Caco-2 (cell line): Measurements from ENCODE around the gene LAMTOR1. TPM values are rescaled to one million over a fixed set of nuclear protein-coding genes. Genes with fewer than 3 reads are reported as not detected.

Experiments
- BruUV-seq: library from RNA; stranded (reverse); fragments of 400-500 nt; replicated peaks from 2 replicates; lab custom pipeline; 2021; lab: Mats Ljungman, UMichigan
- CTCF ChIA-PET: fragments of 300-600 bp; sonication (Branson Sonifier 250); formaldehyde crosslinking; loops from one replicate; lab custom pipeline; 2022; ENCODE audit warnings: antibody characterized with exemption; lab: Charles Lee
- POLR2A ChIA-PET: fragments of 300-600 bp; sonication (Branson Sonifier 250); formaldehyde crosslinking; loops from one replicate; lab custom pipeline; 2022; ENCODE audit warnings: antibody characterized with exemption; lab: Charles Lee
- DNase-seq, 2 experiments: peaks; one replicate each; pipeline versions ENCODE4 v3.0.0 to v3.0.0-alpha.2; 2020 to 2022
- H3K27me3 ChIP-seq: replicated peaks from 2 replicates; pipeline ENCODE4 v1.6.0; 2011; ENCODE audit warnings: low read length; ENCODE audit not compliant: control insufficient read depth, insufficient read depth
- H3K36me3 ChIP-seq: 2 replicates; pipeline ENCODE4 v1.5.1; 2011; ENCODE audit warnings: low read length; ENCODE audit not compliant: control insufficient read depth, insufficient read depth
- H3K4me1 ChIP-seq: fragments of 250-450 bp; sonication (Bioruptor Pico); 2 replicates; pipeline ENCODE4 v1.5.1; 2020; ENCODE audit warnings: mild to moderate bottlenecking
- H3K4me3 ChIP-seq: 2 replicates; pipeline ENCODE4 v1.5.1; 2011; ENCODE audit warnings: low read depth, mild to moderate bottlenecking, control low read depth, low read length
- H3K9me3 ChIP-seq: fragments of 250-450 bp; sonication (Bioruptor Pico); 2 replicates; pipeline ENCODE4 v1.5.1; 2020; ENCODE audit warnings: mild to moderate bottlenecking, moderate library complexity
- H3K27ac Mint-ChIP-seq: one replicate; pipeline ENCODE4 v1.8.0; 2022; ENCODE audit warnings: mixed read lengths; ENCODE audit not compliant: unreplicated experiment
- H3K27me3 Mint-ChIP-seq: one replicate; pipeline ENCODE4 v1.8.0; 2022; ENCODE audit warnings: mixed read lengths; ENCODE audit not compliant: insufficient read depth, unreplicated experiment
- H3K36me3 Mint-ChIP-seq: one replicate; pipeline ENCODE4 v1.8.0; 2022; ENCODE audit warnings: mild to moderate bottlenecking, mixed read lengths; ENCODE audit not compliant: insufficient read depth, unreplicated experiment
- H3K4me1 Mint-ChIP-seq: one replicate; pipeline ENCODE4 v1.8.0; 2022; ENCODE audit warnings: low read depth, mixed read lengths; ENCODE audit not compliant: unreplicated experiment
- H3K4me3 Mint-ChIP-seq: one replicate; pipeline ENCODE4 v1.8.0; 2022; ENCODE audit warnings: mild to moderate bottlenecking, moderate library complexity, mixed read lengths; ENCODE audit not compliant: unreplicated experiment
- H3K9me3 Mint-ChIP-seq: one replicate; pipeline ENCODE4 v1.8.0; 2022; ENCODE audit warnings: mixed read lengths; ENCODE audit not compliant: unreplicated experiment
- intact Hi-C: fragments of 100-400 bp; cut with micrococcal nuclease; formaldehyde crosslinking; loops from one replicate; pipeline ENCODE4 v1.10.0; 2022; ENCODE audit not compliant: unreplicated experiment
- total RNA-seq: library from RNA; stranded (reverse); gene quantifications from 2 replicates; pipeline ENCODE4 v1.2.3, GENCODE V29; 2022
- TF ChIP-seq, protein P1 (sequence below), 2 experiments: fragments of 200-600 bp in 1 of 2; IDR thresholded peaks; 1 replicate in 1 of 2; 2 replicates in 1 of 2; pipeline versions ENCODE4 v1.5.1 to v1.8.0; 2011 to 2022; ENCODE audit warnings: antibody characterized with exemption in 1 of 2, control low read depth in 1 of 2, inconsistent platforms in 1 of 2, low read depth in 1 of 2, low read length in 1 of 2, mild to moderate bottlenecking in 1 of 2, moderate library complexity in 1 of 2; ENCODE audit not compliant: insufficient read depth in 1 of 2, severe bottlenecking in 1 of 2, unreplicated experiment in 1 of 2

Gene LAMTOR1
- total RNA-seq, 1 experiment from 2014 or later, result 170 TPM

DNA sequence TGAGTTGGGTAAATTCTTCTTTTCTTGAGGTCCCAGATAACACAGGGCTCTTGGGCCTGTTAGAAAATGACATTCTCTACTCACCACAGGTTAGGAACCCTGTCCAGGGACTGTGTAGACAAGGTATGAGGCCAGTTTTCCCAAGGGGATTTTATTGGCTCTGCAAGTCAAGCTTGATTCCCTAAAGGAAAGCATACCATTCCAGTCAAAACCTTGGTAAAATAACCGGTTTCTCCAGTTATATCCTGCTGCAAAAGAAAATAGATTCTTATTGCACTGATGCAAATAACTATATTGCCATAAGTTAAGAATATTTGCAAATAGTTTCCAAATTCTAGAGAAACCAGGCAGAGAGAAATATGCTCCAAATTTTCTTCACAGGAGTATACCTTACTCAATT is 22.9 kb upstream of the LAMTOR1 start:
- Mint-ChIP-seq H3K27ac (no peak overlapping the region), H3K4me1 (peaks cover 18% of the 10 kb centered on the region), H3K4me3 (no peak overlapping the region), H3K36me3 (no peaks in the 10 kb centered on the region), H3K9me3 (peaks cover 28% of the 10 kb centered on the region), H3K27me3 (no peaks in the 10 kb centered on the region)
- no TSS peak for BruUV-seq
- Histone ChIP-seq H3K9me3 (peaks cover 26% of the 10 kb centered on the region), H3K36me3 (no peaks in the 10 kb centered on the region), H3K4me3 (no peak overlapping the region), H3K4me1 (peaks cover 22% of the 10 kb centered on the region), H3K27me3 (no peaks in the 10 kb centered on the region)
- ChIA-PET CTCF (interaction anchor here (1.1 kb wide), 1 partner anchor 308 kb away, joined by 7 read pairs; the partner anchor contains the start of gene CLPB), POLR2A (no interaction called here)
- intact Hi-C loops, result no loop called here
- peak in 1 of 2 experiments; percentile 19 for DNase-seq
- TF ChIP-seq, protein P1, sequence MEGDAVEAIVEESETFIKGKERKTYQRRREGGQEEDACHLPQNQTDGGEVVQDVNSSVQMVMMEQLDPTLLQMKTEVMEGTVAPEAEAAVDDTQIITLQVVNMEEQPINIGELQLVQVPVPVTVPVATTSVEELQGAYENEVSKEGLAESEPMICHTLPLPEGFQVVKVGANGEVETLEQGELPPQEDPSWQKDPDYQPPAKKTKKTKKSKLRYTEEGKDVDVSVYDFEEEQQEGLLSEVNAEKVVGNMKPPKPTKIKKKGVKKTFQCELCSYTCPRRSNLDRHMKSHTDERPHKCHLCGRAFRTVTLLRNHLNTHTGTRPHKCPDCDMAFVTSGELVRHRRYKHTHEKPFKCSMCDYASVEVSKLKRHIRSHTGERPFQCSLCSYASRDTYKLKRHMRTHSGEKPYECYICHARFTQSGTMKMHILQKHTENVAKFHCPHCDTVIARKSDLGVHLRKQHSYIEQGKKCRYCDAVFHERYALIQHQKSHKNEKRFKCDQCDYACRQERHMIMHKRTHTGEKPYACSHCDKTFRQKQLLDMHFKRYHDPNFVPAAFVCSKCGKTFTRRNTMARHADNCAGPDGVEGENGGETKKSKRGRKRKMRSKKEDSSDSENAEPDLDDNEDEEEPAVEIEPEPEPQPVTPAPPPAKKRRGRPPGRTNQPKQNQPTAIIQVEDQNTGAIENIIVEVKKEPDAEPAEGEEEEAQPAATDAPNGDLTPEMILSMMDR (IDR thresholded peaks at IDR 0.05; ENCODE audit: insufficient read depth in 1 of 2, low read depth in 1 of 2, low read length in 1 of 2, severe bottlenecking in 1 of 2, unreplicated experiment in 1 of 2), result no peak

DNA sequence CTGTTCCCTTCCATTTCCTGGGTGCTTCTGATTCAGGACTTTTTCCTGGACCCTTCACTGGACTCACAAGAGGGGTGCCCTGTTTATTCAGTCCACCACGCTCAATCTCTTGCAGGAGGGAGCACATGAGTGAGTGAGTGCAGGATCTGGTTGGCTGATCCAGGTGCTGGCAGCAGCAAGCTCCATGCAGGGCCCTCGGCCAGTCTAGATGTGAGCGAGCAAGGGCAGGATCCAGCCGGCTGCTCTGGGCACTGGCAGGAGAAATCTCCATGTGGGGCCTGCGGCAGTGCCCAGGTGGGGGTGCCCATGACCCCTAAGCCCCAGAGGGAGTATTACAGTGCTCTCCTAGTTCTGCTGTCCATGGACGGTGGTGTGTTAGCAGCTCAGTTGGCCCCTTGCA is 20.9 kb upstream of the LAMTOR1 start:
- CTCF ChIA-PET, result no interaction called here
- Mint-ChIP-seq H3K27me3 (no peaks in the 10 kb centered on the region), H3K9me3 (peaks cover 21% of the 10 kb centered on the region), H3K36me3 (no peaks in the 10 kb centered on the region), H3K27ac (peak overlapping the region; percentile 1), H3K4me1 (peaks cover 18% of the 10 kb centered on the region), H3K4me3 (no peak overlapping the region)
- no peak overlapping the region for H3K4me3 ChIP-seq
- peaks cover 22% of the 10 kb centered on the region for H3K4me1 ChIP-seq
- TF ChIP-seq, protein P1 (IDR thresholded peaks at IDR 0.05; ENCODE audit: insufficient read depth in 1 of 2, low read depth in 1 of 2, low read length in 1 of 2, severe bottlenecking in 1 of 2, unreplicated experiment in 1 of 2), result no peak
- POLR2A ChIA-PET, result interaction anchor here (1.3 kb wide), 1 partner anchor 11 kb away, joined by 4 read pairs; the partner anchor contains the start of gene ANAPC15
- no TSS peak for BruUV-seq
- H3K27me3 ChIP-seq, result no peaks in the 10 kb centered on the region
- H3K9me3 ChIP-seq, result peaks cover 25% of the 10 kb centered on the region
- peak in 1 of 2 experiments; percentile 29 for DNase-seq
- intact Hi-C loops, result no loop called here
- no peaks in the 10 kb centered on the region for H3K36me3 ChIP-seq

DNA sequence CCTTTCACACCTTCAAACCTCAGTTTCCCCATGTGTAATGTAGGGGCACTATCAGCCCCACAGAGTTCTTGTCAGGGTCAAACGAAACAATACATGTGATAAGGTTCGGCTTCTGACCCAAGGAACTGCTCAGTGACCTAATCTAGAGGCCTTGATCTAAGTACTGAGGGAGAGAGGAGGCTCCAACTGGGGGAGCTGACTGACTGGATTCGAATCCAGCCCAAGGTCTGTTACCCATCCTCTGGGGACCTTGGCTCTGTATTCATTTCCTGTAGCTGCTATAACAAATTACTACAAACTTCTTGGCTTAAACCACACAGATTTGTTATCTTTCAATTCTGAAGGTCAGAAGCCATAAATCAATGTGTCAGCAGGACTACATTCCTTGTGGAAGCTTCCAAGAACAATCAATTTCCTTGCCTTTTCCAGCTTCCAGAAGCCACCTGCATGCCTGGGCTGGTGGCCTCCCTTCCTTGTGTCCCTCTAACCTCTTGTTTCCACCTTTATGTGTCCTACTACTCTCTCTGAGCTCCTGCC is 20.1 kb upstream of the LAMTOR1 start:
- Mint-ChIP-seq H3K27me3 (no peaks in the 10 kb centered on the region), H3K4me1 (peaks cover 18% of the 10 kb centered on the region), H3K36me3 (no peaks in the 10 kb centered on the region), H3K4me3 (no peak overlapping the region), H3K27ac (peak overlapping the region; percentile 1), H3K9me3 (peaks cover 13% of the 10 kb centered on the region)
- Histone ChIP-seq H3K9me3 (peaks cover 16% of the 10 kb centered on the region), H3K4me1 (peaks cover 22% of the 10 kb centered on the region), H3K36me3 (no peaks in the 10 kb centered on the region), H3K27me3 (no peaks in the 10 kb centered on the region), H3K4me3 (no peak overlapping the region)
- POLR2A ChIA-PET, result interaction anchor here (0.5 to 1.3 kb wide), 2 partner anchors 10 to 101 kb away, joined by 3 to 4 read pairs; partner anchors contain the start of gene ANAPC15
- peak; percentile 47 to 49 for DNase-seq
- no TSS peak for BruUV-seq
- TF ChIP-seq, protein P1 (IDR thresholded peaks at IDR 0.05; ENCODE audit: insufficient read depth in 1 of 2, low read depth in 1 of 2, low read length in 1 of 2, severe bottlenecking in 1 of 2, unreplicated experiment in 1 of 2), result no peak
- intact Hi-C loops, result no loop called here
- CTCF ChIA-PET, result interaction anchor here (0.6 to 1.5 kb wide), 3 partner anchors 11 to 1654 kb away, joined by 3 to 4 read pairs (median 3); partner anchors contain the start of gene ANAPC15
